GM23338 (cell line): ENCODE data around the gene LOXL4. TPM values are rescaled to one million over a fixed set of nuclear protein-coding genes. Genes with fewer than 3 reads are reported as not detected.

Experiments
- ATAC-seq: fragments of 200-7000 bp; cut with Tn5 transposase; 3 replicates; pipeline ENCODE4 v1.9.1; 2020
- DNase-seq: peaks from one replicate; pipeline ENCODE4 v3.0.0-alpha.2; 2015; ENCODE audit warnings: low spot score
- H2AFZ ChIP-seq: fragments of 200-600 bp; sonication (generic); 2 replicates; pipeline ENCODE4 v1.8.0; 2016; ENCODE audit warnings: antibody characterized with exemption, mild to moderate bottlenecking, moderate library complexity
- H3F3A ChIP-seq: fragments of 200-600 bp; sonication (generic); replicated peaks from 2 replicates; pipeline ENCODE4 v1.8.0; 2017; ENCODE audit warnings: antibody characterized with exemption, mixed run types, low read depth
- H3K27ac ChIP-seq: fragments of 200-600 bp; sonication (generic); 2 replicates; pipeline ENCODE4 v1.6.1; 2016; ENCODE audit warnings: low read depth
- H3K27me3 ChIP-seq: fragments of 200-600 bp; sonication (generic); 2 replicates; pipeline ENCODE4 v1.8.0; 2016; ENCODE audit warnings: mild to moderate bottlenecking, mixed run types, moderate library complexity; ENCODE audit not compliant: insufficient read depth
- H3K36me3 ChIP-seq: fragments of 200-600 bp; sonication (generic); 2 replicates; pipeline ENCODE4 v1.8.0; 2016; ENCODE audit warnings: mild to moderate bottlenecking; ENCODE audit not compliant: insufficient read depth
- H3K4me1 ChIP-seq: fragments of 200-600 bp; sonication (generic); 2 replicates; pipeline ENCODE4 v1.8.0; 2016; ENCODE audit warnings: mild to moderate bottlenecking, moderate library complexity; ENCODE audit not compliant: insufficient read depth
- H3K4me2 ChIP-seq: fragments of 200-600 bp; sonication (generic); 2 replicates; pipeline ENCODE4 v1.7.1; 2017; ENCODE audit warnings: mixed run types
- H3K4me3 ChIP-seq: fragments of 200-600 bp; sonication (generic); 2 replicates; pipeline ENCODE4 v1.6.1; 2016; ENCODE audit warnings: mixed run types
- H3K79me2 ChIP-seq: fragments of 200-600 bp; sonication (generic); replicated peaks from 2 replicates; pipeline ENCODE4 v1.8.0; 2017; ENCODE audit warnings: mild to moderate bottlenecking; ENCODE audit not compliant: insufficient read depth
- H3K9me2 ChIP-seq: fragments of 200-600 bp; sonication (generic); 2 replicates; pipeline ENCODE4 v1.8.0; 2017; ENCODE audit not compliant: insufficient read depth
- H4K20me1 ChIP-seq: fragments of 200-600 bp; sonication (generic); replicated peaks from 2 replicates; pipeline ENCODE4 v1.8.0; 2017; ENCODE audit warnings: mild to moderate bottlenecking; ENCODE audit not compliant: insufficient read depth
- H3K27ac Mint-ChIP-seq: 2 replicates; pipeline ENCODE4 v1.8.0; 2020; ENCODE audit warnings: inconsistent platforms, mild to moderate bottlenecking, moderate library complexity, mixed read lengths
- H3K27me3 Mint-ChIP-seq: 3 replicates; pipeline ENCODE4 v1.8.0; 2022; ENCODE audit warnings: low read depth, mild to moderate bottlenecking, moderate library complexity, mixed read lengths, inconsistent platforms; ENCODE audit not compliant: insufficient read depth, poor library complexity
- H3K36me3 Mint-ChIP-seq: 3 replicates; pipeline ENCODE4 v1.8.0; 2021; ENCODE audit warnings: low read depth, mild to moderate bottlenecking, inconsistent platforms, moderate library complexity, mixed read lengths
- H3K4me1 Mint-ChIP-seq: 3 replicates; pipeline ENCODE4 v1.8.0; 2020; ENCODE audit warnings: mild to moderate bottlenecking, inconsistent platforms, mixed read lengths
- H3K4me3 Mint-ChIP-seq: 3 replicates; pipeline ENCODE4 v1.8.0; 2021; ENCODE audit warnings: moderate library complexity, mild to moderate bottlenecking, inconsistent platforms, mixed read lengths
- H3K9me3 Mint-ChIP-seq: 3 replicates; pipeline ENCODE4 v1.8.0; 2020; ENCODE audit warnings: moderate library complexity, mild to moderate bottlenecking, inconsistent platforms, mixed read lengths
- CREB1 ChIP-seq: fragments of 250-450 bp; sonication (Bioruptor Pico); IDR thresholded peaks from 2 replicates; pipeline ENCODE4 v1.5.0; 2020; ENCODE audit warnings: low read depth, mild to moderate bottlenecking, moderate library complexity
- CTCF ChIP-seq, 2 experiments: fragments of 200-600 bp in 1 of 2; sonication (generic) in 1 of 2; conservative IDR thresholded peaks; 2 replicates each; pipeline versions ENCODE4 v1.5.1 to v1.6.1; 2016 to 2017; ENCODE audit warnings: antibody characterized with exemption in 2 of 2, low read depth in 2 of 2, mild to moderate bottlenecking in 2 of 2, moderate library complexity in 1 of 2
- EZH2 ChIP-seq: fragments of 200-600 bp; sonication (generic); IDR thresholded peaks from one replicate; pipeline ENCODE4 v1.8.0; 2017; ENCODE audit warnings: antibody characterized with exemption, mild to moderate bottlenecking, low read depth; ENCODE audit not compliant: unreplicated experiment
- EZH2phosphoT487 ChIP-seq: fragments of 200-600 bp; sonication (generic); IDR thresholded peaks from one replicate; pipeline ENCODE4 v1.8.1; 2018; ENCODE audit warnings: antibody characterized with exemption; ENCODE audit not compliant: unreplicated experiment
- JUNB ChIP-seq: IDR thresholded peaks from one replicate; pipeline ENCODE4 v1.6.1; 2016; ENCODE audit warnings: antibody characterized with exemption; ENCODE audit not compliant: unreplicated experiment
- NANOG ChIP-seq: IDR thresholded peaks from 2 replicates; pipeline ENCODE4 v1.6.1; 2016; ENCODE audit warnings: antibody characterized with exemption, borderline replicate concordance
- POLR2AphosphoS5 ChIP-seq: IDR thresholded peaks from 2 replicates; pipeline ENCODE4 v1.6.1; 2016; ENCODE audit warnings: antibody characterized with exemption, low read depth
- REST ChIP-seq: IDR thresholded peaks from one replicate; pipeline ENCODE4 v1.6.1; 2018; ENCODE audit warnings: antibody characterized with exemption; ENCODE audit not compliant: unreplicated experiment
- STAT1 ChIP-seq: IDR thresholded peaks from one replicate; pipeline ENCODE4 v1.6.1; 2016; ENCODE audit warnings: antibody characterized with exemption; ENCODE audit not compliant: unreplicated experiment
- ZNF114 ChIP-seq: fragments of 250-450 bp; sonication (Bioruptor Pico); IDR thresholded peaks from 2 replicates; pipeline ENCODE4 v1.5.0; 2020; ENCODE audit warnings: mild to moderate bottlenecking, moderate library complexity
- ZNF331 ChIP-seq: fragments of 250-450 bp; sonication (Bioruptor Pico); IDR thresholded peaks from 2 replicates; pipeline ENCODE4 v1.5.0; 2020; ENCODE audit warnings: low read depth, mild to moderate bottlenecking, moderate library complexity
- polyA plus RNA-seq: library from polyadenylated mRNA; unstranded; fragments of >200 nt; fragmentation: Nextera tagmentation; extraction: Ambion mirVana; gene quantifications from 2 replicates; pipeline ENCODE4 v1.2.1, GENCODE V29; 2016
- total RNA-seq: library from RNA; depleted of rRNA; stranded (reverse); fragments of >200 nt; shearing (Covaris generic); gene quantifications from 2 replicates; pipeline ENCODE4 v1.2.3, GENCODE V29; 2014
- TF ChIP-seq, protein P1 (sequence below): IDR thresholded peaks from 2 replicates; pipeline ENCODE4 v1.6.1; 2016; ENCODE audit warnings: antibody characterized with exemption
- TF ChIP-seq, protein P2 (sequence below): fragments of 250-450 bp; sonication (Bioruptor Pico); IDR thresholded peaks from 2 replicates; pipeline ENCODE4 v1.5.0; 2020; ENCODE audit warnings: mild to moderate bottlenecking, moderate library complexity

Gene LOXL4
- total and polyA plus RNA-seq, 2 experiments from 2014 or later: 0.21 to 0.38 TPM

- no peaks in the 10 kb centered on the region for H3K27me3 ChIP-seq
- TF ChIP-seq NANOG: no peak
- no peak for TF ChIP-seq CTCF (conservative IDR thresholded peaks at IDR 0.05; ENCODE audit: low read depth in 2 of 2)
- no peak for TF ChIP-seq ZNF114 (CRISPR knock-in tag)
- no peak for TF ChIP-seq EZH2phosphoT487
- TF ChIP-seq JUNB: no peak
- TF ChIP-seq, protein P1, sequence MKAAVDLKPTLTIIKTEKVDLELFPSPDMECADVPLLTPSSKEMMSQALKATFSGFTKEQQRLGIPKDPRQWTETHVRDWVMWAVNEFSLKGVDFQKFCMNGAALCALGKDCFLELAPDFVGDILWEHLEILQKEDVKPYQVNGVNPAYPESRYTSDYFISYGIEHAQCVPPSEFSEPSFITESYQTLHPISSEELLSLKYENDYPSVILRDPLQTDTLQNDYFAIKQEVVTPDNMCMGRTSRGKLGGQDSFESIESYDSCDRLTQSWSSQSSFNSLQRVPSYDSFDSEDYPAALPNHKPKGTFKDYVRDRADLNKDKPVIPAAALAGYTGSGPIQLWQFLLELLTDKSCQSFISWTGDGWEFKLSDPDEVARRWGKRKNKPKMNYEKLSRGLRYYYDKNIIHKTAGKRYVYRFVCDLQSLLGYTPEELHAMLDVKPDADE: no peak
- TF ChIP-seq, protein P2, sequence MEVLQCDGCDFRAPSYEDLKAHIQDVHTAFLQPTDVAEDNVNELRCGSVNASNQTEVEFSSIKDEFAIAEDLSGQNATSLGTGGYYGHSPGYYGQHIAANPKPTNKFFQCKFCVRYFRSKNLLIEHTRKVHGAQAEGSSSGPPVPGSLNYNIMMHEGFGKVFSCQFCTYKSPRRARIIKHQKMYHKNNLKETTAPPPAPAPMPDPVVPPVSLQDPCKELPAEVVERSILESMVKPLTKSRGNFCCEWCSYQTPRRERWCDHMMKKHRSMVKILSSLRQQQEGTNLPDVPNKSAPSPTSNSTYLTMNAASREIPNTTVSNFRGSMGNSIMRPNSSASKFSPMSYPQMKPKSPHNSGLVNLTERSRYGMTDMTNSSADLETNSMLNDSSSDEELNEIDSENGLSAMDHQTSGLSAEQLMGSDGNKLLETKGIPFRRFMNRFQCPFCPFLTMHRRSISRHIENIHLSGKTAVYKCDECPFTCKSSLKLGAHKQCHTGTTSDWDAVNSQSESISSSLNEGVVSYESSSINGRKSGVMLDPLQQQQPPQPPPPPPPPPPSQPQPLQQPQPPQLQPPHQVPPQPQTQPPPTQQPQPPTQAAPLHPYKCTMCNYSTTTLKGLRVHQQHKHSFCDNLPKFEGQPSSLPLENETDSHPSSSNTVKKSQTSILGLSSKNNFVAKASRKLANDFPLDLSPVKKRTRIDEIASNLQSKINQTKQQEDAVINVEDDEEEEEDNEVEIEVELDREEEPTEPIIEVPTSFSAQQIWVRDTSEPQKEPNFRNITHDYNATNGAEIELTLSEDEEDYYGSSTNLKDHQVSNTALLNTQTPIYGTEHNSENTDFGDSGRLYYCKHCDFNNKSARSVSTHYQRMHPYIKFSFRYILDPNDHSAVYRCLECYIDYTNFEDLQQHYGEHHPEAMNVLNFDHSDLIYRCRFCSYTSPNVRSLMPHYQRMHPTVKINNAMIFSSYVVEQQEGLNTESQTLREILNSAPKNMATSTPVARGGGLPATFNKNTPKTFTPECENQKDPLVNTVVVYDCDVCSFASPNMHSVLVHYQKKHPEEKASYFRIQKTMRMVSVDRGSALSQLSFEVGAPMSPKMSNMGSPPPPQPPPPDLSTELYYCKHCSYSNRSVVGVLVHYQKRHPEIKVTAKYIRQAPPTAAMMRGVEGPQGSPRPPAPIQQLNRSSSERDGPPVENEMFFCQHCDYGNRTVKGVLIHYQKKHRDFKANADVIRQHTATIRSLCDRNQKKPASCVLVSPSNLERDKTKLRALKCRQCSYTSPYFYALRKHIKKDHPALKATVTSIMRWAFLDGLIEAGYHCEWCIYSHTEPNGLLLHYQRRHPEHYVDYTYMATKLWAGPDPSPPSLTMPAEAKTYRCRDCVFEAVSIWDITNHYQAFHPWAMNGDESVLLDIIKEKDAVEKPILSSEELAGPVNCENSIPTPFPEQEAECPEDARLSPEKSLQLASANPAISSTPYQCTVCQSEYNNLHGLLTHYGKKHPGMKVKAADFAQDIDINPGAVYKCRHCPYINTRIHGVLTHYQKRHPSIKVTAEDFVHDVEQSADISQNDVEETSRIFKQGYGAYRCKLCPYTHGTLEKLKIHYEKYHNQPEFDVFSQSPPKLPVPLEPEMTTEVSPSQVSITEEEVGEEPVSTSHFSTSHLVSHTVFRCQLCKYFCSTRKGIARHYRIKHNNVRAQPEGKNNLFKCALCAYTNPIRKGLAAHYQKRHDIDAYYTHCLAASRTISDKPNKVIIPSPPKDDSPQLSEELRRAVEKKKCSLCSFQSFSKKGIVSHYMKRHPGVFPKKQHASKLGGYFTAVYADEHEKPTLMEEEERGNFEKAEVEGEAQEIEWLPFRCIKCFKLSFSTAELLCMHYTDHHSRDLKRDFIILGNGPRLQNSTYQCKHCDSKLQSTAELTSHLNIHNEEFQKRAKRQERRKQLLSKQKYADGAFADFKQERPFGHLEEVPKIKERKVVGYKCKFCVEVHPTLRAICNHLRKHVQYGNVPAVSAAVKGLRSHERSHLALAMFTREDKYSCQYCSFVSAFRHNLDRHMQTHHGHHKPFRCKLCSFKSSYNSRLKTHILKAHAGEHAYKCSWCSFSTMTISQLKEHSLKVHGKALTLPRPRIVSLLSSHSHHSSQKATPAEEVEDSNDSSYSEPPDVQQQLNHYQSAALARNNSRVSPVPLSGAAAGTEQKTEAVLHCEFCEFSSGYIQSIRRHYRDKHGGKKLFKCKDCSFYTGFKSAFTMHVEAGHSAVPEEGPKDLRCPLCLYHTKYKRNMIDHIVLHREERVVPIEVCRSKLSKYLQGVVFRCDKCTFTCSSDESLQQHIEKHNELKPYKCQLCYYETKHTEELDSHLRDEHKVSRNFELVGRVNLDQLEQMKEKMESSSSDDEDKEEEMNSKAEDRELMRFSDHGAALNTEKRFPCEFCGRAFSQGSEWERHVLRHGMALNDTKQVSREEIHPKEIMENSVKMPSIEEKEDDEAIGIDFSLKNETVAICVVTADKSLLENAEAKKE: no peak
- no peak for TF ChIP-seq REST
- no peak for TF ChIP-seq POLR2AphosphoS5
- TF ChIP-seq CREB1 (CRISPR knock-in tag): no peak
- TF ChIP-seq ZNF331: no peak
- TF ChIP-seq EZH2: no peak
- no peak for TF ChIP-seq STAT1
- Mint-ChIP-seq H3K4me1 (peaks cover 16% of the 10 kb centered on the region), H3K9me3 (no peaks in the 10 kb centered on the region), H3K36me3 (no peaks in the 10 kb centered on the region; the same call in 2 of the 3 replicates), H3K4me3 (no peak overlapping the region), H3K27me3 (peaks cover 3% of the 10 kb centered on the region), H3K27ac (no peak overlapping the region)
- no peaks in the 10 kb centered on the region for H3K36me3 ChIP-seq
- no peaks in the 10 kb centered on the region for H3F3A ChIP-seq
- no peaks in the 10 kb centered on the region for H3K4me1 ChIP-seq
- no peak for ATAC-seq
- no peak overlapping the region for H3K4me2 ChIP-seq
- H4K20me1 ChIP-seq: no peaks in the 10 kb centered on the region; the same call in 1 of the 2 replicates
- DNase-seq: no peak
- no peak overlapping the region for H3K4me3 ChIP-seq
- H2AFZ ChIP-seq: no peak overlapping the region
- H3K27ac ChIP-seq: no peak overlapping the region
- H3K9me2 ChIP-seq: no peaks in the 10 kb centered on the region
- H3K79me2 ChIP-seq: no peaks in the 10 kb centered on the region
These were observed 13.6 kb downstream of the LOXL4 start for GRCh38 chr10:98254234-98254974.
